ENCODE results near the gene SLC3A2. TPM values are rescaled to one million over a fixed set of nuclear protein-coding genes. Genes with fewer than 3 reads are reported as not detected.
A peak's percentile ranks its signal among the peaks of the same experiment; 100 is the strongest.

Gene SLC3A2
- total and polyA plus RNA-seq, 2 of the 13 experiments (the other 11 are each of a cell fraction or from before 2014, with no cell fraction given) = 213 to 226 TPM

DNA sequence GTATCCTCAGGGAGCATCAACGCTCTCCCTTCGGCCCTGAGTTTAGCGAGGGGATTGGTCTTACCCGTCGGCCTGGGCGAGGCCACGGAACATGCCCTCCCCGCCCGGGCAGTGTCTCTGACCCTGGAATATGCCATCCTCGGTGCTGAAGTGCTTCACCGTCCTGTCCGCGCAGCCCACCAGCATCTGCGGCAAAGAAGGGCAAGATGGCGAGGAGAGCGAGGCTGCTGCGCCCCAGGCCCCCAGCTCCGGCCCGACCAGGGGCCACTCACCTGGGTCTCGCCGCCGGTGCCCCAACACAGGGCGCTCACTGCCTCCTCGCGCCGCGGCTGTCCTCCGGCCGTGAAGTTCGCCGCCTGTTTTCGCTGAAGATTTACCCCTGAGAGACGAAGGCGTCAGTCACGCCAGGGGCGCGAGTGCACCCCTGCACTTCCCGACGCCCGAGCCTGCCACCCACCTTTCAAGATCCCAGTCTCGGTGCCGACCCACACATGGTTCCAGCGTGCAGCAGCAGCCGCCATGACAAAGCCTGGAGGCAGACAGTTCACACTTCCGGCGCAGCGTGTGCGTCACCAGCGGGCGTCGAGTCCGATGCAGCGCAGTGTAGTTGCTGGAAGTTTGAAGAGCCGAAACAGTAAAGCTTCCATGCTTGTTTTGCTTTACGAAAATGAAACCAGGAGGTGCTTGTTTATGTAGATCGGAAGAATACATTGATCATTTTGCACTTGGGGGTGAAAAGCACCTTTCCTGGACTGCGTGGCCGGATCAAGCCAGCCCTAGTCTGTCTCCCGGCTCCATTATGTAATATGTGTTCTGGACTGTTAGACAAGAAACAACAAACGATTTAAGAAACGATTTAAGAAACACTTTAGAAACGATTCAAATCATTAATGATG is 41.4 kb upstream of the SLC3A2 start, which contains the start of gene WDR74 (continued):
- TF ChIP-seq ZNF816 (CRISPR knock-in tag; IDR thresholded peaks at IDR 0.05; ENCODE audit: borderline replicate concordance) = peak; percentile 44; the same call in 1 of the 2 replicates
- TF ChIP-seq MBNL3 (CRISPR knock-in tag; conservative IDR thresholded peaks at IDR 0.05) = no peak
- TF ChIP-seq, protein P1, sequence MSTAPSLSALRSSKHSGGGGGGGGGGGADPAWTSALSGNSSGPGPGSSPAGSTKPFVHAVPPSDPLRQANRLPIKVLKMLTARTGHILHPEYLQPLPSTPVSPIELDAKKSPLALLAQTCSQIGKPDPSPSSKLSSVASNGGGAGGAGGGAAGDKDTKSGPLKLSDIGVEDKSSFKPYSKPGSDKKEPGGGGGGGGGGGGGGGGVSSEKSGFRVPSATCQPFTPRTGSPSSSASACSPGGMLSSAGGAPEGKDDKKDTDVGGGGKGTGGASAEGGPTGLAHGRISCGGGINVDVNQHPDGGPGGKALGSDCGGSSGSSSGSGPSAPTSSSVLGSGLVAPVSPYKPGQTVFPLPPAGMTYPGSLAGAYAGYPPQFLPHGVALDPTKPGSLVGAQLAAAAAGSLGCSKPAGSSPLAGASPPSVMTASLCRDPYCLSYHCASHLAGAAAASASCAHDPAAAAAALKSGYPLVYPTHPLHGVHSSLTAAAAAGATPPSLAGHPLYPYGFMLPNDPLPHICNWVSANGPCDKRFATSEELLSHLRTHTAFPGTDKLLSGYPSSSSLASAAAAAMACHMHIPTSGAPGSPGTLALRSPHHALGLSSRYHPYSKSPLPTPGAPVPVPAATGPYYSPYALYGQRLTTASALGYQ (CRISPR knock-in tag; IDR thresholded peaks at IDR 0.05) = peak; percentile 30; the same call in 1 of the 2 replicates
- TF ChIP-seq PHF5A (CRISPR knock-in tag; IDR thresholded peaks at IDR 0.05; ENCODE audit: low read depth, unreplicated experiment) = peak; percentile 57
- no peak; the same call in 1 of the 2 replicates for TF ChIP-seq ZSCAN21 (CRISPR knock-in tag; IDR thresholded peaks at IDR 0.05; ENCODE audit: borderline replicate concordance)
- TF ChIP-seq ZNF615 (CRISPR knock-in tag; IDR thresholded peaks at IDR 0.05; ENCODE audit: borderline replicate concordance) = no peak
- peak; percentile 54 for TF ChIP-seq XRCC5 (optimal IDR thresholded peaks at IDR 0.05; ENCODE audit: low read length)
- peak; percentile 67; the same call in 1 of the 2 replicates for TF ChIP-seq PPARG (CRISPR knock-in tag; conservative IDR thresholded peaks at IDR 0.05)
- no peak for TF ChIP-seq ZNF235 (CRISPR knock-in tag; IDR thresholded peaks at IDR 0.05; ENCODE audit: borderline replicate concordance)
- no peak for TF ChIP-seq REXO4 (CRISPR knock-in tag; IDR thresholded peaks at IDR 0.05; ENCODE audit: borderline replicate concordance)
- TF ChIP-seq BORCS8-MEF2B (CRISPR knock-in tag; IDR thresholded peaks at IDR 0.05) = no peak; the same call in 1 of the 2 replicates
- peak; percentile 78 for TF ChIP-seq HCFC1 (IDR thresholded peaks at IDR 0.05; ENCODE audit: low read depth, low read length)
- no peak for TF ChIP-seq ADNP (CRISPR knock-in tag; IDR thresholded peaks at IDR 0.05)
- TF ChIP-seq ZNF230 (CRISPR knock-in tag; IDR thresholded peaks at IDR 0.05) = peak; percentile 90
- TF ChIP-seq ZNF549 (CRISPR knock-in tag; IDR thresholded peaks at IDR 0.05) = no peak
- TF ChIP-seq, protein P2, sequence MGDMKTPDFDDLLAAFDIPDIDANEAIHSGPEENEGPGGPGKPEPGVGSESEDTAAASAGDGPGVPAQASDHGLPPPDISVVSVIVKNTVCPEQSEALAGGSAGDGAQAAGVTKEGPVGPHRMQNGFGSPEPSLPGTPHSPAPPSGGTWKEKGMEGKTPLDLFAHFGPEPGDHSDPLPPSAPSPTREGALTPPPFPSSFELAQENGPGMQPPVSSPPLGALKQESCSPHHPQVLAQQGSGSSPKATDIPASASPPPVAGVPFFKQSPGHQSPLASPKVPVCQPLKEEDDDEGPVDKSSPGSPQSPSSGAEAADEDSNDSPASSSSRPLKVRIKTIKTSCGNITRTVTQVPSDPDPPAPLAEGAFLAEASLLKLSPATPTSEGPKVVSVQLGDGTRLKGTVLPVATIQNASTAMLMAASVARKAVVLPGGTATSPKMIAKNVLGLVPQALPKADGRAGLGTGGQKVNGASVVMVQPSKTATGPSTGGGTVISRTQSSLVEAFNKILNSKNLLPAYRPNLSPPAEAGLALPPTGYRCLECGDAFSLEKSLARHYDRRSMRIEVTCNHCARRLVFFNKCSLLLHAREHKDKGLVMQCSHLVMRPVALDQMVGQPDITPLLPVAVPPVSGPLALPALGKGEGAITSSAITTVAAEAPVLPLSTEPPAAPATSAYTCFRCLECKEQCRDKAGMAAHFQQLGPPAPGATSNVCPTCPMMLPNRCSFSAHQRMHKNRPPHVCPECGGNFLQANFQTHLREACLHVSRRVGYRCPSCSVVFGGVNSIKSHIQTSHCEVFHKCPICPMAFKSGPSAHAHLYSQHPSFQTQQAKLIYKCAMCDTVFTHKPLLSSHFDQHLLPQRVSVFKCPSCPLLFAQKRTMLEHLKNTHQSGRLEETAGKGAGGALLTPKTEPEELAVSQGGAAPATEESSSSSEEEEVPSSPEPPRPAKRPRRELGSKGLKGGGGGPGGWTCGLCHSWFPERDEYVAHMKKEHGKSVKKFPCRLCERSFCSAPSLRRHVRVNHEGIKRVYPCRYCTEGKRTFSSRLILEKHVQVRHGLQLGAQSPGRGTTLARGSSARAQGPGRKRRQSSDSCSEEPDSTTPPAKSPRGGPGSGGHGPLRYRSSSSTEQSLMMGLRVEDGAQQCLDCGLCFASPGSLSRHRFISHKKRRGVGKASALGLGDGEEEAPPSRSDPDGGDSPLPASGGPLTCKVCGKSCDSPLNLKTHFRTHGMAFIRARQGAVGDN (CRISPR knock-in tag; IDR thresholded peaks at IDR 0.05) = peak; percentile 91
- TF ChIP-seq ZNF121 (CRISPR knock-in tag; IDR thresholded peaks at IDR 0.05) = no peak
- no peak for TF ChIP-seq ISX (CRISPR knock-in tag; conservative IDR thresholded peaks at IDR 0.05)
- TF ChIP-seq NCOR1 (IDR thresholded peaks at IDR 0.05; ENCODE audit: borderline replicate concordance, low read length) = peak; percentile 12; the same call in 1 of the 2 replicates
- TF ChIP-seq STAG1 (CRISPR knock-in tag; IDR thresholded peaks at IDR 0.05) = no peak
- TF ChIP-seq, protein P3, sequence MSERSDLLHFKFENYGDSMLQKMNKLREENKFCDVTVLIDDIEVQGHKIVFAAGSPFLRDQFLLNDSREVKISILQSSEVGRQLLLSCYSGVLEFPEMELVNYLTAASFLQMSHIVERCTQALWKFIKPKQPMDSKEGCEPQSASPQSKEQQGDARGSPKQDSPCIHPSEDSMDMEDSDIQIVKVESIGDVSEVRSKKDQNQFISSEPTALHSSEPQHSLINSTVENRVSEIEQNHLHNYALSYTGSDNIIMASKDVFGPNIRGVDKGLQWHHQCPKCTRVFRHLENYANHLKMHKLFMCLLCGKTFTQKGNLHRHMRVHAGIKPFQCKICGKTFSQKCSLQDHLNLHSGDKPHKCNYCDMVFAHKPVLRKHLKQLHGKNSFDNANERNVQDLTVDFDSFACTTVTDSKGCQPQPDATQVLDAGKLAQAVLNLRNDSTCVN (CRISPR knock-in tag; IDR thresholded peaks at IDR 0.05; ENCODE audit: borderline replicate concordance) = peak; percentile 82
- no peak for TF ChIP-seq SOX13 (IDR thresholded peaks at IDR 0.05)
- TF ChIP-seq SOX13 (CRISPR knock-in tag; conservative IDR thresholded peaks at IDR 0.05 in 1 of 2, IDR thresholded peaks at IDR 0.05 in 1 of 2) = peak in 1 of 2 experiments; percentile 37; a peak in 1 of 4 replicates
